ENCODE results near the gene WDR1.
A peak's percentile ranks its signal among the peaks of the same experiment; 100 is the strongest.

The WDR1 gene

DNA sequence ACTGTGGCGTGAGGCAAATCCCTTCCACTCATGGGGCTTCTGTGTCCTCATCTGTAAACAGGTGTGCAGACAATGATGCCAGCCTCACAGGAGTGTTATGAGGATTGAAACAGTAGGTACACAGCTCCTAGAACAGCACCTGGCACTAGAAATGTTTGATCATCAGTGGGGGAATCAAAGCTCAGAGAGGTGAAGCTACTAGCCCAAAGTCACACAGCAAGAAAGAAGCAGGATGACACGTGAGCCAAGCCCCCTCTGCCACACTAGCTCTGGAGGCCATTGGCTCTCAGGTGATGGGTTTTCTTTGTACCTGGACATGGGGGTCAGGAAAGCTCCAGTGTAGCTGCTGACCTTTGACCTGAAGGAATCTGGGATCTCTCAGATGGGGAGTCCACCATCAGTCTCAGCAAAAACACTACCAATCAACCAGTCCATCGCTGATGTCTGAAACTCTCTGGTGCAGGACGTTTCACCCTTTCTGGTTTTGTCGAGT is 81.9 kb downstream of the WDR1 start:
- DNase-seq: no peak

DNA sequence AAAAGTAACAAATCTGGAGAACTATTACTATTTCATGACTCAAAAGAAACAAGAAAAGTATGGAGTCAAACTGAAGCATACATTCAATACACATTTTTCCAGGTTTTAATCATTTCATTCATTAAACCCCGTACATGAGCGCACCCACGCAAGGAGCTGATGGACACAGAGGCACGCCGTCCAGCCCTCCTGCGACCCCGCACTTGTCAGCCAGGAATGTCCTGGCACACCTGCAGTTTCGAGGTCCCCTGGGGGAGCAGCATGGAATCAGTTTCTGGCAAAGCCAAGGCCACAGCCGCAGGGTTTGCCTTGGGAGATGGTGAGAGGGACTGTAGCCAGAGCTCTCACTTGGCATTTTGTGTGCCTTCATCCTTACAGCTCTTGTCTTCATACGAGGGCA is 82.5 kb downstream of the WDR1 start:
- DNase-seq: no peak

DNA sequence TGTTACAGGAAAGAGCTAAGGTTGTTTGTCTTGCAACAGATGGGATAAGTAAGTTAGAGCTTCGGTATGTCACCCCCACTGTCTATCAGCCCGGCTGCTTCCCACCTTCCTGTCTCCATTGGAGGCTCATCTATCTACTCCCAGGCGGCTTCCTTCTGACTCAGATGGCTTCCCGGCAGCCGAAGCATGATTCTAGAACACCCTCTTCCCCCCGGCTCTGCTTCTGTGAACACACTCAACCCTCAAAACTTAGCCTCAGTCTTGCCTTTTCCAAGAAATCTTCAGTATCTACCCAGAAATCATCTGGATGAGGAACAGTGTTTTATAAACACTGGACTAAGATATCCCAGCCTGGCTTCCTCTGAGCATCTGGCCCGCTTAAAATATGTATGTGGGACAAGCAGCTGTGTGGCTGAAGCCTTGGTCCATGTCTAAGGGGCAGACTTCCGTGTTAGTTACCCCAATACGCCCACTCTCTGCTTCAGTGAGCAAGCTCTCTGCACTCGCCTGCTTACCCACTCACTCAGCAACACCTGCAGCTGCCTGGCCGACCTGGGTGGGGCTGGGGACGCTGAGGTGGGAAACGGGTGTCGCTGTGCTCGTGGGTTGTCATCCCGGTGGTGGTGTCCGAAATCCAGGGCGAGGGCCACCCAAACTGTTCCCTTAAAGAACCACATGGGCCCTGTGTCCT is 83.3 kb downstream of the WDR1 start:
- peak; percentile 74 for DNase-seq

DNA sequence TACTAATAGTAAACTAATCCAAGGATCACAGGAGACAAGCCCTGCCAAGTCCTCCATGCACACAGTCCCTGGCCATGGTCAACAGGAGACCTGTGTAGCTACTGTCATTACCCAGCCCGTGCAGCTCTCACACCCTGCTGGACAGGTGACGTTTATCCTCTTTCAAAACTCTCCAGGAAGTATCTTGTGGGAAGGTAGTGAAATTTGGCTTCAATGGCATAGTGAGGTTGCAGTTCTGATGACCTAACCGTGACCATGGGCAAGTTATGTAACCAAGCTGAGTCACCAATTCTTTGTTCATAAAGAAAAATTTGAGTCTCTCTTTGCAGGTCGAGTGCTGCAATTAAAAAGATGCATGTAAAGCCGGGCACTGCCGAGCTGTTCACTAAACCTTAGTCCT is 84.0 kb downstream of the WDR1 start:
- peak; percentile 52 for DNase-seq

DNA sequence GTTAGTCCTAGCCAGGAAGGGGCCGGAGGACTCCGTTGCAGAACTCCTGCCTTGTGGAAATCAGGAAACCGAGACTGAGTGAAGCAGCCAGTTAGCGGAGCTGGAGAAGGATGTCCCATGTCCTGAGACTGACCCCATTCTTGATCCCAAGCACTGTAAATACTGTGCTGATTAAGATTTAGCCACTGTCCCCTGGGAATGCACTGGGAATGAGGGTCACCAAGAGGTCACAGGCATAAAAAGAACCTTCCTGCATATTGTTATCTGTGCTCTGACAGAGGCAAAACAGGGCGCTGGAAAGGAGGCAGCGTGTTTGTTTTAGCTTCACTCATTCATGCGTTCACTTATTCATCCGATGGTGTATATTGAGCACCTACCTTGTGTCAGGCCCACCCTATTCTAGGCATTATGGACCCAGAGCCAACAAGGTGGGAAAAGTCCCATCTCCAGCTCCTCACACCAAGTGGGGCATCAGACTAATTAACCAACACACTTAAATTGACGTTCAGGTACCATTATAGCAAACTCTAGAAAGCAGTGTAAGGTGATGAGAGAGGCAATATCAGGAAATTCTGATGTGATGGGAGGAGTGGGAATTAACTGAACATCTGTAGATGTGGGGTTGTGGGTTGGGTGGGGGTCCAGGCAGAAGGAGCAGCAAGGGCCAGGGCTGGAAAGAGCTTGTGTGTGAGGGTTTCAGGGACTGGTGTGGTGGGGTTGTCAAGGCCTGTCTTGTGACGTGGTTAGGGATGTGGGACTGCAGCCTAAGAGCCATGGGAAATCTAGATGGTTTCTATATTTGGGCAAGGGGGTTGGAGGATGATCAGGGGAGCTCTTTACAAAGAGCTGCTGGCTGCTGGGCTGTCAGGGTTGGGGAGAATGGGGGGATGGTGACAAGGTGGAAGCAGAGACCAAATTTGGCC is 84.7 kb downstream of the WDR1 start:
- DNase-seq: peak; percentile 54

DNA sequence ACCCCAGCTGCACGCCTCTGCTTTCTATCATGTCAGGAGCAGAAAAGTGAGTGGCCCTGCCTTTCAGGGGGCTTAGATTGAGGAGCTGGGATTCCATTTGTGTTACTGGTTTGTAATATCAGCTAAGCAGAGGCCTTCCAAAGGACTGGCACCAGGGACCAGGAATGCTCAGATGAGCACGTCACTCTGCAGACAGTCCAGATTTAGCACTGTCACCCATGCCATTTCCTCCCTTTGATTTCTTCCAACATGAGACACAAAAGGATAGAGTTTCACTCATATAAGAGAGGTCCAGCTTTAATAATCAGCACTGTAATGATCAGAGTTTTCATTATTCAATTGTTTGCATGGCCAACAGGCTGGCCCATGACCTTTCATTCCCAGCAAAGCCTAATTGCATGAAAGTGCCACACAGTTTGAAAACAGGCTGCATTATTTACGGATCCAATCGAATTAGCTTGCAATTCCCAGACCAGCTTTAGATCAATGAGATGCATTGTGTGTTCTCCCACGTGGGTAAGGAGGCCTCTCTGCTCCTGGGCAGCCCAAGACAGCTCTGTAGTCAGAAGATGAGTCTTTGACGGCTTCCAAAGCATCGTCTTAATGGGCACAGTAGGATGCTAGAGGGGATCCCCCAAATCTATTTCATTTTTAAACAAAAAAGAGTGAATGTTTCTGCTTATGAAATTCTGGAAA is 85.5 kb downstream of the WDR1 start:
- peak; percentile 43 for DNase-seq

DNA sequence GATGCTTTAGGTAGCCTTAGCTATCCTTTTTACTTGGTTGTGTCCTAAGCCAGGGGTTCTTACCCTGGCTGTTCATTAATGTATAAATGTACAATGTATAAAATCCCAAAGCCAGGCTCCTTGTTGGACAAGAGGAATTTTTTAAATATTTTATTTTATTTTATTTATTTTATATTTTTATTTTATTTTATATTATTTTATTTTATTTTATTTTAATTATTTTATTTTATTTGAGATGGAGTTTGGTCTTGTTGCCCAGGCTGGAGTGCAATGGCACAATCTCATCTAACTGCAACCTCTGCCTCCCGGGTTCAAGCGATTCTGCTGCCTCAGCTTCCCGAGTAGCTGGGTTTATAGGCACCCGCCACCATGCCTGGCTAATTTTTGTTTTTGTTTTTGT is 87.2 kb downstream of the WDR1 start:
- no peak for DNase-seq

DNA sequence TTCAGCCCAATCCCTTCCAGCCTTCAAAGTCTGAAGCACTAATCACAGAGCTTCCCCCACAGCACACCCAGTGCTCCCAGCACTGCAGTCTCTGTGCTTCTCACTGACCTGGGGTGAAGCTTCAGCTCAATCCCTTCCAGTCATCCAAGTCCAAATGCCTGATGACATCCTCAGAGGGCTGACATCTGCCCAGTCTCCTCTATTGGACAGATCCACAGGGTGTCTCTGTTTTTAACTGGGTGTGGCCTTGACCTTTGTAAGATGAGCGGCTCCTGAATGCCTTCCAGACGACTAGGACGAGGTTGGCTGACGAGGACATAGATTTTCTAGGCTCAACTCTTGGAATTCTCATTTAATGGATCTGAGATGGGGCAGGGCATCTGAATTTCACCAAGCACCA is 87.7 kb downstream of the WDR1 start:
- DNase-seq: peak; percentile 45

DNA sequence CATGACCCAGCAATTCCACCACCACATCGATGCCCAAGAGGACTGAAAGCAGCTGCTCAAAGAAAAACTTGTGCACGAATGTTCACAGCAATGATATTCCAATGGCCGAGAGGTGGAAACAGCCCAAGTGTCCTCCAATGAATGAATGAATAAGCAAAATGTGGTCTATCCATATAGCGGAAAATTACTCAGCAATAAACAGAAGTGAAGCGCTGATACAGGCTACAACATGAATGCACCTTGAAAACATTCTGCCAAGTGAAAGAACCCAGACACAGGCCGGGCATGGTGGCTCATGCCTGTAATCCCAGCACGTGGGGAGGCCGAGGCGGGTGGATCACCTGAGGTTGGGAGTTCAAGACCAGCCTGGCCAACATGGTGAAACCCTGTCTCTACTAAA is 90.1 kb downstream of the WDR1 start:
- no peak for DNase-seq

DNA sequence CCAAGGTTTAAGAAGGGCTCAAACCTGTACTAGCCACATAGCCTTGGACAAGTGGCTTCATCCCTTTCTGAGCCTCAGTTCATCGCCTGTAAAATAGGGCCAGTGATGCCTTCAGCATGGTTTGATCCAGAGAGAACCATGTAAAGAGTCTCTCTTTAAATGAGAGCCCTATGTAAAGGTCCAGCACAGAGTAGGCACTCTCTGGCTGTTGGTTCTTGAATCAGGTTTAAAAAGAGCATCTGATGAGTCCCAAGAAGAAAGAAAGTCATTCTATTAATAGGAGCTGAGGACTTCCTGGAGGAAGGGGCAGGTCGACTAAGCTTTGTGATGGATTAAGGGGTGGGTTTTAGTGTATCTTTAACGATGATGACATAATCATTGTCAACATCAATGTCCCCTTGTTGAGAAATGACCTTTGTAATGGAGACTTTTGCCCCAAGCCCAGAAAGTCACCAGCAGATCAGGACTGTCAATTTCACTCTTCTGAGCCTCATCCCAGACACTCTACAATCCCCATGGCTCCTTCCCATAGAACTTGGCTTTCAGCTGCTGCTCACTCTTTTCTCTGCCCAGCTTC is 91.3 kb downstream of the WDR1 start:
- no peak for DNase-seq
